NCI-H446 treated with DMSO at 0.1 percent for 48 hours (cell line): Measurements from ENCODE around the gene PPIB.
"Not testable (repeated sequence)": the region's sequence is repeated elsewhere in the genome, so short reads cannot be mapped to it uniquely, and the experiment has no call there.

Source experiments
- DNase-seq: peaks from one replicate; lab custom pipeline; 2025; lab: John Stamatoyannopoulos, UW

Gene PPIB

GRCh38 chr15:64110108-64110701 lies 52.6 kb downstream of the PPIB start:
- not testable (repeated sequence) for DNase-seq

DNA sequence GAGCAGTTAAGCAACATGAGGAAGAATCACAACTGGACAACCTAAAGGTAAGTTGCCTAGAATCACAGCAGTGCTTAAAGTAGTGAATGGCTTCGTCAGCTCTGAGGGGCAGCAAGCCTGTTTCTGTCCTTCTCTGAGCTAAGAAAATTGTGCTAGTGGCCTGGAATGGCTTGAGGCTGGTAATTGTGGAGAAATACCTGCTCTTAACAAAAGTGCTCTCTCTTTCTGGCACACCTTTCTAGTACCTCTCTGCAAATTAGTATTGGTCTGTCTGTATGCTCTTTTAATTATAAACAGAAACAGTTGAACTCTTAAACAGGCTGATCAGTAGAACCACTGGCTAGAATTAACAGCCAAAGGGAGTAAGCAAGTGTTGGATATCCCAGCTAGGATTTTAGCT lies 55.5 kb downstream of the PPIB start:
- DNase-seq, result no peak
